DMS153 treated with DMSO at 0.1 percent for 48 hours (cell line): ENCODE measurements around the gene PSMG1.
"Not testable (repeated sequence)": the region's sequence is repeated elsewhere in the genome, so short reads cannot be mapped to it uniquely, and the experiment has no call there.

Source experiments
- DNase-seq: peaks from one replicate; lab custom pipeline; 2025; ENCODE audit not compliant: unreplicated experiment; lab: John Stamatoyannopoulos, UW

Gene PSMG1, protein sequence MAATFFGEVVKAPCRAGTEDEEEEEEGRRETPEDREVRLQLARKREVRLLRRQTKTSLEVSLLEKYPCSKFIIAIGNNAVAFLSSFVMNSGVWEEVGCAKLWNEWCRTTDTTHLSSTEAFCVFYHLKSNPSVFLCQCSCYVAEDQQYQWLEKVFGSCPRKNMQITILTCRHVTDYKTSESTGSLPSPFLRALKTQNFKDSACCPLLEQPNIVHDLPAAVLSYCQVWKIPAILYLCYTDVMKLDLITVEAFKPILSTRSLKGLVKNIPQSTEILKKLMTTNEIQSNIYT

DNA sequence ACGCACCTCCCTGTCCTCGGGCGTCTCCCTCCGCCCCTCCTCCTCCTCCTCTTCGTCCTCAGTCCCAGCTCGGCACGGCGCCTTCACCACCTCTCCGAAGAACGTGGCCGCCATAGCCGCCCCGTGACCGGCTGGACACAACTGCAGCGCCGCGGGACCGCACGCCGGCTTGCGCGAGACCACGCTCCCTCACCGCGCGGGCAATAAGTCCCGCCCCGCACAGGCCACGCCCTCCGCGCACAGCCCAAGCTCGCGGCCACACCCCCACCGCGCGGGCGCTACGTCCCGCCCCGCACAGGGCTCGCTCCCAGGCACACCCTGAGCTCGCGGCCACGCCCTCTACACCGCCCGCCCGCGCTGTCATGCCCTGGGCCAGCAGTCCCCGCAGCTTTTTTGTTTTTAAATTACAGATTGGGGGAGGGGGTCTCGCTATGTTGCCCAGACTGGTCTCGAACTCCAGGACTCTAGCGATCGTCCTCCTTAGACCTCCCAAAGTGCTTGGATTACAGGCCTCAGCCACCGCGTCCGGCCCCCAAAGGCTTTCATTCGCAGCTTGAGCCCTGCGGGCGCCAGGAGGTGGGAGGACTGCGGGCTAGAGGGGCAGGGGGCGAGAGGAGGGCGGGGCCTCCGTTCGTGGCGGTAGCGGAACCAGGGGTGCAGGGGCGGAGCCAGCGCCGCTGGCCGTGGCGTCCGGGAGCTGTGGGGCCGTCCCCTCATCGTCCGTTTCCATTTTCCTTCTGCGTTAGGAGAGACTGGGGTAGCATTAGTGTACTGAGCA is at the start of gene PSMG1:
PSMG1 (minus strand) TSS at position 180 of the 778 bp plus-strand sequence; CDS start at position 114, 66 bp downstream.
- DNase-seq: peak; percentile 92

DNA sequence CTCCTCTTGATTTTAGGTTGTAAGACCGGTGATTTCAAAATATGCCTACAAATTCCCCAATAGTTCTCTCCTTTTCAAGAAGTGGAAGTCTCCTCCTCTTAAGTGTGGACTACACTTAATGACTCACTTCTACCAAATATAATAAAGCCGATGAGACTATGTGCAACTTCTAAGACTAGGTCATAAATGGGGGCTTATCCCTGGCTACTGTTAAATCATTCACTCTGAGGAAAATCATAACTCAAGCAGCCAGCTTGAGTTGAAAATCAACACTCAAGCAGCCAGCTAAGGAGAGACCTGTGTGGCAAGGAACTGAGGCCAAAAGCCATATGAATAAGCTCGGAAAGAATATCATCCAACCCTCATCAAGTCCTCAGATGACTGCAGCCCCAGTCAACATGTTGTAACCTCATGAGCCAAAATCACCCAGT is 49.6 kb upstream of the PSMG1 start:
- DNase-seq: no peak

DNA sequence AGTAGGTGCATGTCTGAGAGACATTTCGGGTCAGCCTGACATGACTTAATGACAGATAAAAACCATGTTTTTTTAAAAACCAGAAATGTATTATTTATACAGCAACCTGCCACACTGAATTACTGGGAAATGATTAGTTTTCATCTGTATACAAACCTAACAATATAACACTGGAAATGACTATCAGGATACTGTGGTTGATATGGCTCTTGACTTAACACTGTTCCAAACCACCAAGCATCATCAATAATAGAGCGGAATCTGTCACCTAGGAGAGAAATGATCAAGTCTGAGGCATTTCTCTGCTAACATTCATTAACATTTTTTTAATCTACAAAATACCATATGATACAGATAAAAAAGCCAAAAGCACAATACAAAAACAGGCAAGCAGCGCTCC is 41.7 kb upstream of the PSMG1 start:
- no peak for DNase-seq

DNA sequence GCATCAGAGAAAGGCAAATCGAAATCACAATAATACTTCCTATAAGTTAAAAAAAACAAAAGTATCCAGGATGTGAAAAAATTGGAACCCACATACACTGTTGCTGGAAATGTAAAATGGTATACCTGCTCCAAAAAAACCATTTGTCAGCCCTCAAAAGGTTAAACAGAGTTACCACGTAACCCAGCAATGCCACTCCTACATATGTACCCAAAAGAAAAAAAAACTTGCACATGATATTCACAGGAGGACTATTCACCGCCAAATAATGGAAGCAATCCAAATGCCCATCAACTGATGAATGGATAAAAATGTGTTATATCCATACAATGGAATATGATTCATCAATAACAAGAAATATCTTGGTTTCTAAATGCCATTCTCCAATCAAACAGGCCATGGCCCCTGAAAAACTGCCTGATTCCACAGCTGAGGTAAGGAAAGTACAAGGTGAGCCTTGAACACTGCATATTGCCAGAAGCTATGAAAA is 38.8 kb upstream of the PSMG1 start:
- no peak for DNase-seq

DNA sequence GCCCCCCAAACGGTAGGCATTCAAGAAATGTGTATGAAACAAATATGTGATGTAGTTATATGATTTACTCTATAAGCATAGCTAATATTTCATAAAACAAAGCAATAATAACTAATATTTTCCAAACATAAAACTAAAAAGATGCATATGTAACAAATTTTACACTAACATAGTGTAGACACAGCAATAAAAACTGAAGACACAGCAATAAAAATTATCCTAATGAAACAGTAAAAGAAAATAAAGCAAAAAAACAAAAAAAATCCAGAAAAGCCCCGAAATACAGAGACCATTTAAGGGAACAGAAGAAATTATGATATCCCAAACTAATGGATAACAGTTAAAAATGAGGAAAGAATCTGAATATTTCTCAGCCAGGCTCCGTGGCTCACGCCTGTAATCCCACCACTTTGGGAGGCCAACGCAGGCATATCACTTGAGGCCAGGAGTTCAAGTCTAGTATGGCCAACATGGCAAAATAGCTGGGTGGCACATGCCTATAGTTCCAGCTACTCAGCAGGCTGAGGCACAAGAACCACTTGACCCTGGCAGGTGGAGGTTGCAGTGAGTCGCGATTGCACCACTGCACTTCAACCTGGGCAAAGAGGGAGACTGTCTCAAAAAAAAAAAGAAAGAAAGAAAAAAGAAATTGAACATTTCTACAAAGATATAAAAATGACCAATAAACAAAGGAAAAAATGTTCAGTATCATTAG is 38.2 kb upstream of the PSMG1 start:
- no peak for DNase-seq

DNA sequence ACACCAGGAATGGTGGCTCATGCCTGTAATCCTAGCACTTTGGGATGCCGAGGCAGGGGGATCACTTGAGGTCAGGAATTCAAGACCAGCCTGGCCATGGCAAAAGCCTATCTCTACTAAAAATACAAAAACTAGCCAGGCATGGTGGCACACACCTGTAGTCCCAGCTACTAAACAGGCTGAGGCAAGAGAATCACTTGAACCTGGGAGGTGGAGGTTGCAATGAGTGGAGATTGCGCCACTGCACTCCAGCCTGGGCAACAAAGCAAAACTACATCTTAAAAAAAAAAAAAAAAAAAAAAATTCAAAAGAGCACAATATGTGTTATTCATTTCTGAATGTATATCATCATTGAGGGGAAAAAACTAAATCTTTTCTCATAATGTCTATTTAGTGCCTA is 37.6 kb upstream of the PSMG1 start:
- not testable (repeated sequence) for DNase-seq

DNA sequence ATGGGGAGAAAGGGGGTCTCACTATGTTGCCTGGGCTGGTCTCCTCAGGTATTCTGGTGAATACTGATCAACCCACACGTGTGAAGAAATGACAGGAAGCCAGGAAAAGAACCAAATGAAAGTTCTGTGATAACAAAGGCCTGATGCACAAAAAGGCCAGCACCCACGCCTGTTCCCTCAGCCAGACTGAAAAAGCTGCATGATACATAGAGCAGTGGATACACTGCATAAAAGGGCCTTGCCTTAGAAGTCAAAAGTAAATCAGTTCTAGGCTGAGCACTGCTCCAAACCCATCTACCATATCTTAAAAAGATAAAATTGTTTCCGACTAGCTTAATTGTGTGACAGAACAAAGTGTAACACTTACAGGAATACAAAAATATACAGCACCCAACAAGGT is 36.9 kb upstream of the PSMG1 start:
- no peak for DNase-seq

DNA sequence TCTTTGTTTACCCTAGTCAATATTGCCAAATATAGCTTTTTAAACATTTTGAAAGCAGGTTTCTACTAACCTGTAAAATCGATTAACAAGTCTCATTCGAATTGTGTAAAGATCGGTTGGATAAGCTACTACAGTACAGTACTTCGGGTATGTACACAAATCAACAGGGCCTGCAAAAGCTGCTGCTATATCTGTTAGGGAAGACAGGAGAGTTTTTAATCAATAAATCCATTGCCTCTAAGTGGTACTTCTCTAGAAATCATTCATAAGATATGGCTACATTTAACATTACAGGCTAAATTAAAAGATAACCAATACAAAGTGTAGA is 34.8 kb upstream of the PSMG1 start:
- DNase-seq: no peak

DNA sequence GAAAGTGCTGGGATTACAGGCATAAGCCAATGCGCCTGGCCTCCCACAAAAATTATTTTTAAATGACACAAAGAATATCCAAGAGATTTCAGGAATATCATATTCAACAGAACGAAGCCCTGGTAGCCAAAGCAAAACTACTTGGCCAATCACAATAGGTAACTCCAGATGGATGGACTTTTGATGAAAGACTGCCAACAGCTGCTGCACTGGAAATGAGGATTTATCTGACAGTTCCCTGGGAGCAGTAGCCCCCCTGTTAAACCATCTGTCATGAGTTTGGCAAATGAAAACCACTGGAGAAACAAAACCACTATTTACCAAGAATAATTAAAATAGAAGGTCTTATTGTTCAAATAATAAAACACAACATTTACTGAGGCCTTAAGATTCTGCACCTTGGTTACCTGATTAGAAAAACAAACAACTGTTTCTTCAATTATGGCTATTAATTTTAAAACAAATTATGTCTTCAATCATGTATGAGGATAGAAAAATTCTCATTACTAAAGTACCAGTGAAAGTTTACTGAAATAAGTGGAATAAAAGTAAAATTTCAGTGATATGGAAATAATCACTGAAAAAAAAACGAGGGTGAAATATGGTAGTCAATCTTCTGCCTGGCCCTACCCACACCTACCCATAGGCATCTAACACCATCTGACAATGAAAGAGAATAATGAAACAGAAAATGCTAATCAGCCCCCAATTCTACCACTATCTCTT is 34.3 kb upstream of the PSMG1 start:
- no peak for DNase-seq

DNA sequence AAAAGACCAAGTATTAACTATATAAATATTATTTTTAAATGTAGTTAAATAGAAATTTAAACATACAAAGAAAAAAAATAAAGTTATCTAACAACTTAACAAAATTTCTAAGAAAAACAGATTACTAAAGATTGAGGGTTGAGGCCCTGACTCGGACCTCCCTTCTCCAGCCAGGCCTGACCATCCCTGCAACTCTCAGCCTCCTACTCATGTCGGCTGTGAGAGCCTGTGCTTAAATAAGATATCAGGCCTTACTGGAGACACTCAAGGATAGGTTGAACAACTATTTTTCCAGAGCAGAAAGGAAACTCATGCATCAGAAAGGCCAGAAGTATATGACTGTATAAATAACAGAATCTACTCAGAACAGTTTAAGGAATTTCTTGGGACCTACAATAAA is 33.0 kb upstream of the PSMG1 start:
- DNase-seq: no peak

DNA sequence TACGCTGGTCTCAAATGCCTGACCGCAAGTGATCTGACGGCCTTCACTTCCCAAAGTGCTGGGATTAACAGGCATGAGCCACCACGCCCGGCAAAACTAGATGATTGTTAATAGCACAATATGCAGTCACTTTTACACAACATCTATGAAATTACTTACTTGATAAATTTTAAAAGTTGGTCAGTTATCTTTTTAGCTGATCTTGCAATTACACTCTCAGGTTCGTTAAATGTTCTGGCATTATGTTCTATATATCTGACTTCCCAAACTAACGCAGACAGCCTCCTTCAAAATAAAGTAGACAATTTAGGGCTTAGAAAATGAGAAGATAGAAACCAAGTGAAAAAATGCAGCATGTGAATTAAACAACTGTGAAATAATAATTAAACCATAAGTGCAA is 31.8 kb upstream of the PSMG1 start:
- DNase-seq: no peak

DNA sequence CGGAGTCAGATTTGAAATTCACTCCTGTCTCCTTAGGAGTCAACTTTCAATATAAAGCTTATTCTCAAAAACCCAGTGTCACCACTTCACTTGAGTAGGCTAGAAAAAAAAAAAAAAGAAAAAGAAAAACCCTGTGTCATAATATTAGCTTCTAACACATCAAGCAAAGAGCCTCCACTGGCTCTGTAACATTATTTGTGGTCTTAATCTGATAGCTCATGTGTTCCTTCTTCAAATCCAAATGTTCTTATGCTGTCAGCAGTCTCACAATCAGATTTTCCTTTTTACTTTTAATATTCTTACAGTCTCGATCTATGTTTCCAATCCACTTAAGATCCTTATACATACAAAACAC is 26.1 kb upstream of the PSMG1 start:
- no peak for DNase-seq

DNA sequence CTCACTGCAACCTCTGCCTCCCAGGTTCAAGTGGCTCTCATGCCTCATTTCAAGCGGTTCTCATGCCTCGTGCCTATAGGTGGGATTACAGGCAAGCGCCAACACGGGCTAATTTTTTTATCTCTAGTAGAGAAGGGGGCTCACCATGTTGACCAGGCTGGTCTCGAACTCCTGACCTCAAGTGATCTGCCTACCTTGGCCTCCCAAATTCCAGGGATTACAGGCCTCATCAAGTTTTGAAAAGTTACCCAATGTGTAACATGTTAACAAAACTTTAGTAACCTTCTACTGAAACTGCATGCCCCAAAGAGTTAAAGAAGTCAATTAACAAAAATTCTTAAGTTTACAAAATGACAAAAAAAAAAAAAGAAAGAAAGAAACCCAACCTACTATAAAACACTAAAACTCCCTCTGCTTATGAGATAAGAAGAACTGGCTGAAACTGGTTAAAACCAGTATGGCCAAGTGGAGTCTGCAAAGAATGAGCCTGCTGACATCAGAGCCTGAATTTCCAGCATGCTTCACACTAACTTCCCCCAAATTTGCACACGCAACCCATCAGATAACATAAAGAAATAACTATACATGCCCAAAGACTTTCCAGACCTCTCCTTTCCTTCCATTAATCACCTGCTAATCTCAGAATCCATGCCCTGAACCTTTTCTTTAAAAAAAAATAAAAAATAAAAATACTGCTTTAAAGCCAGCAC is 25.5 kb upstream of the PSMG1 start:
- no peak for DNase-seq

DNA sequence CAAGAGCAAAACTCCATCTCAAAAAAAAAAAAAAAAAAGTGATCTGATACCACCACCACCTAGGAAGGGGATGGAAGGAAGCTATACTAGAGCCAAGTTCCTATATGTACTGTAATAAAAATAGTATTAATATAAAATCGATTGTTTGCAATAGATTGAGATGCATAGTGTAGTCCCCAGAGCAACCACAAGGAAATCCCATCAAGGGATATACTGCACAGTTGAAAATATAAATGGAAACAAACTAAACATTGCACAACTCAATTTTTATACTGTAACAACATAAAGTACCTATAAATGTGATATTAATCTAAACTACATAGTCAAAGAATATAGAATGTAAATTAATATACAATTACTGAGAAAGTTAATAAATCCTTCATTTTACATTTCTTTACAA is 20.9 kb upstream of the PSMG1 start:
- no peak for DNase-seq

DNA sequence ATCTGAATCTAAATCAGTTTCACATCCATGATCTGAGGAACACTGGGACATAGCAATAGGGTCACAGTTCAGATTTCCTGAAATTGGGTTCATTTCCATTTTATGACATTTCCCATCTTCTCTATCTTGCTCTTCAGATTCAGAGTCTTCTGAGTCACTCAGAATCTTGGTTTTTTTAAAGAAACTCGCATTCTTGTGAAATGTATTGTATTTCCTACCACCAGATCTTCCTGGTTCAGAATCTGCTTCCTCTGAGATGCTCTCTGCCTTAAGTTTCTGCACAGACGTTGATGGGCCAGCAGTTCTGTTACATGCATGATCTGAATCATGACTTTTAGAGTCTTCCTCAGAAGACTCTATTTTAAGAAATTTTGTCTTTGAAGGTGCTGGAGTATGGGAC is 15.5 kb upstream of the PSMG1 start:
- DNase-seq: no peak

DNA sequence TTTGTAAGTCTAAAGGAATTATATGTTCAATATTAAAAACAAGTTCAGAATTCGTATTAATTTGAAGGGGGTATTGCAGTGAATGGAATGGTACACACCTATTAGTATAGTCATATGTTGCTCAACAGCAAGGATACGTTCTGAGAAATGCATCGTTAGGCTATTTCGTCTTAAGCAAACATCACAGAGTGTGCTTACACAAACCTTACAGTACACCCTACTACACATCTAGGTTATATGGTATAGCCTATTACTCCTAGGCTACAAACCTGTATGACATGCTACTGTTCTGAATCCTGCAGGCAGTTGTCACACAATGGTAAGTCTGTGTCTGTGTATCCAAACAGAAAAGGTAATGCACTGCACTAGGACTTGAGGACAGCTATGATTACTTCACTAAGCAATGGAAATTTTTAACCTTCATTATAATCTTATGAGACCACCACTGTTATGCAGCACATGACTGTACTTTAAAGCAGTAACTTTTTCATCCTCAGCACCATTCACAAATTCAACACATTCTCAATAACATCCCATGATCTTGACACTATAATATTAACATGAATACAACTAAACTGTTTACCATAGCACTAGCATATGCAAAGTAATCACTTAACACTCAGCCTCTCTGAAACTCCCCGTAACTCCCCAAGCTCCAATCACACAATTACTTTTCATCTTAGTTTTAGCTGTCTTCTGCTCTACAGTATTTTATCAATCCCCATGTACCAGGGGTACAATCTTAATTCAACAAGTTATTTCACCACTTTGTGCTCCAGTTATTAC is 14.4 kb upstream of the PSMG1 start:
- DNase-seq: no peak

DNA sequence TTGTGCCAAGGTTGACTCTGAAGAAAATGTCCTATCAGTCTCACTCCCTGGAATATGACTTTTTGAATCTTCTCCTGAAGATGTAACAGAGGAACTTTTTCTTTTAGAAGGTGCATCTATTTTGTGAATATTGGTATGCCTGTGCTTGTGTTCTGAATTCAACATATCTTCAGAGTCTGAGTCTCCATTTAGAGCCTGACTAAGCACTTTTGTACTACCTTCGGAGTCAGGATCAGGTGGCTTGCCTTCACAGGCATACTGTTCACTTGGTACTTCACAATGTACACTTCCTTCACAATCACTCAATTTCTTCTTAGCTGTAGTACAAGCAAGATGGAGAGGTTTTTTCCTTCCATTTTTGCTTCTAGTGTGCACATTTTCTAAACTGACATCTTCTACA is 13.6 kb upstream of the PSMG1 start:
- DNase-seq: no peak

DNA sequence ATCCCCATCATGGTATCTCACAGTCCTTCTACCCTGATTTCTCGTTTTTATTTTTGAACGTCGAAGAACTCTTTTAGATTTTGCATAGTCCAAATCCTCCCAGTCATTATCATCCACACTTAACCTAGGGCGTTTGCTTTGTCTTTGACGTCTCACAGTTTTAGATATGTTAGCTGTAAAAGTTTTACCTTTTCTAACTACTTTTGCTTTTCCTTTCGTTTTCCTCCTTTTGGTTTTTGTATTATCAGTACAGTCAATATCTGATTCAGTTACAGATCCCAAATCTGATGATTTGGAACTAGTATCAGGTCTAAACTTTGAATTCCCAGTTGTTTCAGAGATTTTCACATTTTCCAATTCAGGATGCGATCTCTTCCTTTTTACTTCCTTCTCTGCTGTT is 13.1 kb upstream of the PSMG1 start:
- DNase-seq: no peak

DNA sequence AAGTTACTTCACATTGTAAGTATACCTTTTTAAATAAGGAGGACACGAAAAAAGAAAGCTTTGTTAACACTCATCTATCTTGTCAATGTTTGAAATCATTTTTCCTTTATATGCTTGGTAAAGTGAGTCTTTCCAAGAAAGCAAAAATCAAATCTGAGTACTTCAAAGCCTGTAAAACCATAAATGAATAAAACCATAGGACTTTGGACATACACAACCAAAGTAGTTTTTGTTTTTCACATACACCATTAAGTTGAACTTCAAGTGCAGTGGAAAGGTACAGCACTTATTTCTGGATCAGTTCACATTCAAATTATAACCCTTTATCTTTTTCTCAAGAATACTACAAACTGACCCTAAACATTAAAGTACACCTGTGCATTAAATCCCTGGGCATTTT is 10.1 kb upstream of the PSMG1 start:
- DNase-seq: no peak
